Colonic mucosa (tissue), 4 donors: ENCODE data around the gene PCGF2. TPM values are rescaled to one million over a fixed set of nuclear protein-coding genes. Genes with fewer than 3 reads are reported as not detected.

Source experiments
- DNase-seq: peaks from one replicate; pipeline ENCODE4 v3.0.0-alpha.2; 2020
- H3K27ac ChIP-seq: fragments of 200-600 bp; one replicate; pipeline ENCODE4 v1.8.0; 2021
- H3K27me3 ChIP-seq: fragments of 200-600 bp; one replicate; pipeline ENCODE4 v1.8.0; 2021
- H3K36me3 ChIP-seq: fragments of 200-600 bp; one replicate; pipeline ENCODE4 v1.8.0; 2021
- H3K4me1 ChIP-seq: fragments of 200-600 bp; one replicate; pipeline ENCODE4 v1.8.0; 2021; ENCODE audit warnings: mild to moderate bottlenecking
- H3K4me3 ChIP-seq: fragments of 200-600 bp; one replicate; pipeline ENCODE4 v1.8.0; 2021
- H3K9ac ChIP-seq, 2 donors: one replicate each; pipeline ENCODE4 v1.7.0; 2013; ENCODE audit warnings: control low read depth in 2 of 2, low read depth in 2 of 2, low read length in 2 of 2
- H3K9me3 ChIP-seq: fragments of 200-600 bp; one replicate; pipeline ENCODE4 v1.8.0; 2021
- CTCF ChIP-seq: fragments of 200-600 bp; IDR thresholded peaks from one replicate; pipeline ENCODE4 v1.8.0; 2022; ENCODE audit warnings: antibody characterized with exemption, mild to moderate bottlenecking
- intact Hi-C: fragments of 100-400 bp; cut with DNase I; formaldehyde crosslinking; loops from one replicate; pipeline ENCODE4 v1.14.1; 2022
- total RNA-seq, 2 donors: library from RNA; stranded (reverse); fragmentation: NEBNext Ultra II Directional in 1 of 2; extraction: Animal tissue kit (Norgen Biotek cat#: 25700) in 1 of 2; gene quantifications; one replicate each; pipeline ENCODE4 v1.2.1, GENCODE V29; 2021
- donor health status: healthy.
- donor health status: DM: no; HTN: no; CAD: no.
- donor health status: DM: no; HTN: no; CAD: no.

The PCGF2 gene
- total RNA-seq, 2 donors from 2014 or later = 27.2 to 45.5 TPM

- H3K9ac ChIP-seq = no peak overlapping the region
- no peaks in the 10 kb centered on the region for H3K9me3 ChIP-seq
- H3K27ac ChIP-seq = no peak overlapping the region
- TF ChIP-seq CTCF = no peak
- H3K36me3 ChIP-seq = no peaks in the 10 kb centered on the region
- no peak overlapping the region for H3K4me3 ChIP-seq
- no peak for DNase-seq
- intact Hi-C loops = no loop called here
- no peaks in the 10 kb centered on the region for H3K27me3 ChIP-seq
- no peaks in the 10 kb centered on the region for H3K4me1 ChIP-seq
Observed at GRCh38 chr17:38711792-38712571, 36.2 kb downstream of the PCGF2 start.

- Histone ChIP-seq H3K4me1 (no peaks in the 10 kb centered on the region), H3K4me3 (no peak overlapping the region), H3K27ac (no peak overlapping the region), H3K9me3 (no peaks in the 10 kb centered on the region), H3K9ac (no peak overlapping the region), H3K36me3 (no peaks in the 10 kb centered on the region), H3K27me3 (no peaks in the 10 kb centered on the region)
- DNase-seq = no peak
- no peak for TF ChIP-seq CTCF
- intact Hi-C loops = no loop called here
Observed at GRCh38 chr17:38710985-38711384, 37.2 kb downstream of the PCGF2 start.

- DNase-seq = no peak
- intact Hi-C loops = no loop called here
- no peak overlapping the region for H3K9ac ChIP-seq
- no peak for TF ChIP-seq CTCF
- no peak overlapping the region for H3K4me3 ChIP-seq
- no peaks in the 10 kb centered on the region for H3K9me3 ChIP-seq
- H3K27me3 ChIP-seq = no peaks in the 10 kb centered on the region
- no peak overlapping the region for H3K27ac ChIP-seq
- no peaks in the 10 kb centered on the region for H3K4me1 ChIP-seq
- no peaks in the 10 kb centered on the region for H3K36me3 ChIP-seq
Observed at GRCh38 chr17:38710604-38710962, 37.6 kb downstream of the PCGF2 start.

GRCh38 chr17:38709864-38710603, 38.1 kb downstream of the PCGF2 start:
- Histone ChIP-seq H3K27ac (no peak overlapping the region), H3K9me3 (no peaks in the 10 kb centered on the region), H3K36me3 (no peaks in the 10 kb centered on the region), H3K4me3 (no peak overlapping the region), H3K4me1 (no peaks in the 10 kb centered on the region), H3K27me3 (no peaks in the 10 kb centered on the region), H3K9ac (no peak overlapping the region)
- no peak for TF ChIP-seq CTCF
- DNase-seq = no peak
- intact Hi-C loops = no loop called here

- intact Hi-C loops = no loop called here
- Histone ChIP-seq H3K27ac (no peak overlapping the region), H3K9me3 (no peaks in the 10 kb centered on the region), H3K27me3 (no peaks in the 10 kb centered on the region), H3K4me3 (no peak overlapping the region), H3K9ac (no peak overlapping the region), H3K36me3 (no peaks in the 10 kb centered on the region), H3K4me1 (no peaks in the 10 kb centered on the region)
- TF ChIP-seq CTCF = no peak
- no peak for DNase-seq
Observed at GRCh38 chr17:38709104-38709820, 38.9 kb downstream of the PCGF2 start.
